HFFc6 (cell line): Measurements from ENCODE around the gene ELP4. TPM values are rescaled to one million over a fixed set of nuclear protein-coding genes. Genes with fewer than 3 reads are reported as not detected.

Source experiments
- DNase-seq: peaks from one replicate; pipeline ENCODE4 v3.0.0-alpha.2; 2018
- H3K27ac Mint-ChIP-seq: 2 replicates; pipeline ENCODE4 v1.8.0; 2020; ENCODE audit warnings: mild to moderate bottlenecking, mixed read lengths
- H3K27me3 Mint-ChIP-seq: 2 replicates; pipeline ENCODE4 v1.8.0; 2021; ENCODE audit warnings: mild to moderate bottlenecking, moderate library complexity, mixed read lengths; ENCODE audit not compliant: insufficient read depth
- H3K36me3 Mint-ChIP-seq: 2 replicates; pipeline ENCODE4 v1.8.0; 2021; ENCODE audit warnings: low read depth, mixed read lengths
- H3K4me1 Mint-ChIP-seq: 2 replicates; pipeline ENCODE4 v1.8.0; 2020; ENCODE audit warnings: low read depth, mixed read lengths
- H3K4me3 Mint-ChIP-seq: 2 replicates; pipeline ENCODE4 v1.8.0; 2020; ENCODE audit warnings: mild to moderate bottlenecking, moderate library complexity, mixed read lengths
- H3K9me3 Mint-ChIP-seq: 2 replicates; pipeline ENCODE4 v1.8.0; 2020; ENCODE audit warnings: mild to moderate bottlenecking, mixed read lengths
- CTCF ChIP-seq: fragments of 200-600 bp; sonication (generic); IDR thresholded peaks from 2 replicates; pipeline ENCODE4 v1.5.0; 2021; ENCODE audit warnings: antibody characterized with exemption, mild to moderate bottlenecking
- total RNA-seq, 6 experiments: library from RNA; stranded (reverse); fragmentation: NEBNext Ultra II Directional; extraction: Animal tissue kit (Norgen Biotek cat#: 25700); gene quantifications; 2 replicates in 1 of 6; 3 replicates in 5 of 6; pipeline ENCODE4 v1.2.3, GENCODE V29; 2021

The ELP4 gene
- total RNA-seq, 6 experiments from 2014 or later: 11.0 to 14.3 (median 12.2) TPM

DNA sequence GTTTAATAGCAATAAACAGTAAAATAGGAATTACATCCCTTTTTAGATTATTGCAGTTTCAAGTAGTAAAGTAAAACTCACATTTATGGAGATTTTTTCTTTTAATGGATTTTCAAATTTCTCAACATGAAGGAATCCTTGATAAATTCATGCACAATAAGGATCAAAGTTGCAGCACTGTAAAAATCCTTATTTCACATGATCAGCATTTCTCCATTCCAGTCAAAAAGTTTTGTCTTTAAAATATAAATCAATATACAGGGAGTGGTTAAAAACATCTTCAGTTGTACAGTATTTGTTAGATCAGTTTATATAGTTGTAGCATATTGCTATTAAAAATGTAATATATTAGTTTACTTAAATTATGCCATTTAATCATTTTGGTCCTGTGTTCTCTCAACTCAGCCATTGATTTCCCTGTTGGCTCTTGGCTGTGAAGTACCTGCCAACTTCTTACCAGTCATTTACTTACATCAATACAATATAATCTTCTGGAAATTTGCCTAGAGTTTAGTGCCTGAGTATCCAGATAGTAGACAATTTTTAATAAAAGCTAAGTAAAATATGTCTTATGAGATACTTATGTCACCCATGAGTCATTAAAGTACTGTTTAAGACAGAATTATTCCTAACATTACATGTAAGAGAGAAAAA lies 12.1 kb downstream of the ELP4 start:
- no peaks in the 10 kb centered on the region for H3K9me3 Mint-ChIP-seq
- no peak overlapping the region for H3K27ac Mint-ChIP-seq
- no peaks in the 10 kb centered on the region for H3K36me3 Mint-ChIP-seq
- H3K4me1 Mint-ChIP-seq: no peaks in the 10 kb centered on the region
- DNase-seq: no peak
- H3K27me3 Mint-ChIP-seq: no peaks in the 10 kb centered on the region
- no peak for TF ChIP-seq CTCF
- H3K4me3 Mint-ChIP-seq: no peak overlapping the region

- DNase-seq: no peak
- no peaks in the 10 kb centered on the region for H3K9me3 Mint-ChIP-seq
- H3K27ac Mint-ChIP-seq: no peak overlapping the region
- H3K36me3 Mint-ChIP-seq: no peaks in the 10 kb centered on the region
- no peak overlapping the region for H3K4me3 Mint-ChIP-seq
- no peaks in the 10 kb centered on the region for H3K27me3 Mint-ChIP-seq
- TF ChIP-seq CTCF: no peak
- no peaks in the 10 kb centered on the region; the same call in 1 of the 2 replicates for H3K4me1 Mint-ChIP-seq
Measured at GRCh38 chr11:31529189-31529588, 19.6 kb downstream of the ELP4 start.

DNA sequence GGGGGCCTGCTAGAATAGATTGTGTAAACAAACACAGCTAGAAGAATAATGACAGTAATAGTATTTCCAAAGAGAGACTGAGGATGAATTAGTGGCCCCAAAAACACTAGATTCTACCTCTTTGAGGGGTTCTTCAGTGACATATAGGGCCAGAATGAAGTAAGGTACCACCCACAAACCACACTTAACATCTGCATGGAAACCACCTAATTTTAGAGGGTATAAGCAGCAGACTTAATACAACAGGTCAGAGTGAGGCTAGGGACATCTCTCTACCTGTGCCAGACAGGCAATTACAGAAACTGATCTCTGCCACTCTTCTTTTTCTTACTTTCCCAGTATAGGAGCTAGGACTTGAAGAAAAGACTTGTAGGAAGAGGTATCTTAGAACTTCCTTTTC lies 20.1 kb downstream of the ELP4 start:
- DNase-seq: no peak
- Mint-ChIP-seq H3K36me3 (no peaks in the 10 kb centered on the region), H3K4me1 (no peaks in the 10 kb centered on the region; the same call in 1 of the 2 replicates), H3K4me3 (no peak overlapping the region), H3K9me3 (no peaks in the 10 kb centered on the region), H3K27me3 (no peaks in the 10 kb centered on the region), H3K27ac (no peak overlapping the region)
- TF ChIP-seq CTCF: no peak

GRCh38 chr11:31531293-31531692 lies 21.7 kb downstream of the ELP4 start:
- no peak for TF ChIP-seq CTCF
- H3K9me3 Mint-ChIP-seq: no peaks in the 10 kb centered on the region
- no peaks in the 10 kb centered on the region; the same call in 1 of the 2 replicates for H3K4me1 Mint-ChIP-seq
- no peaks in the 10 kb centered on the region for H3K36me3 Mint-ChIP-seq
- no peaks in the 10 kb centered on the region for H3K27me3 Mint-ChIP-seq
- no peak overlapping the region for H3K4me3 Mint-ChIP-seq
- H3K27ac Mint-ChIP-seq: no peak overlapping the region
- DNase-seq: no peak

DNA sequence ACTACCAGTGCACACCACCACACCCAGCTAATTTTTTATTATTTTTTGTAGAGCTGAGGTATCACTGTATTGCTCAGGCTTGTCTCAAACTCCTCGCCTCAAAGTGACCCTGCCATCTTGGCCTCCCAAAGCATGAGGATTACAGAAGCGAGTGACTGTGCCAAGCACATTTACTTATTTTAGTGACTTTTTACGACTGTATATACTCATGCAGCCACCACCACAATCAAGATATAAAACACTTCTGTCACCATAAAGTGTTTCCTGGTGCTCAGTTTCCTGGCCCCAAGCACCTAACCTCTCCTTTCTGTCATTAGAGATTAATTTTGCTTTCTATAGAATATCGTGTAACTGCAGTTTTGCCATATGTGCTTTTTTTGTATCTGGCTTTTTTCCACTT lies 25.9 kb downstream of the ELP4 start:
- no peaks in the 10 kb centered on the region for H3K9me3 Mint-ChIP-seq
- TF ChIP-seq CTCF: no peak
- no peak overlapping the region for H3K27ac Mint-ChIP-seq
- H3K36me3 Mint-ChIP-seq: no peaks in the 10 kb centered on the region
- no peaks in the 10 kb centered on the region; the same call in 1 of the 2 replicates for H3K4me1 Mint-ChIP-seq
- no peak for DNase-seq
- H3K27me3 Mint-ChIP-seq: no peaks in the 10 kb centered on the region
- no peak overlapping the region for H3K4me3 Mint-ChIP-seq
